Activated CD8-positive, alpha-beta memory T cell treated with anti-CD3 and anti-CD28 coated beads for 1 hour (primary cell): ENCODE data around the gene CIC.
A peak's percentile ranks its signal among the peaks of the same experiment; 100 is the strongest.

Experiments used
- DNase-seq, 2 donors: peaks; one replicate each; pipeline ENCODE4 v3.0.0-alpha.2; 2020; ENCODE audit warnings: low read depth in 1 of 2; ENCODE audit errors: extremely low read depth in 1 of 2

Gene CIC

GRCh38 chr19:42303101-42303464 is 34.0 kb downstream of the CIC start:
- no peak for DNase-seq

DNA sequence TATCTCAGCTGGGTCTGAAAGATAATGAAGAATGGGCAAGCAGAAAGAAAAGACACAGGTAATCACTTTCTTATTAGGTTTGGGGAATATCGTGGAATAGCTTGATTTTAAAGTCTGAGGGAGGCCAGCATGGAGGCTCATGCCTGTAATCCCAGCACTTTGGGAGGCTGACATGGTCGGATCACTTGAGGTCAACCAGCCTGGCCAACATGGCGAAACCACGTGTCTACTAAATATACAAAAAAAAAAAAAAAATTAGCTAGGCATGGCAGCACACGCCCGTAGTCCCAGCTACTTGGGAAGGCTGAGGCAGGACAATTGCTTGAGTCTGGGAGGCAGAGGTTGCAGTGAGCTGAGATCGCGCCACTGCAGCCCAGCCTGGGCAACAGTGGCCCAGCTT is 34.8 kb downstream of the CIC start:
- DNase-seq = no peak

DNA sequence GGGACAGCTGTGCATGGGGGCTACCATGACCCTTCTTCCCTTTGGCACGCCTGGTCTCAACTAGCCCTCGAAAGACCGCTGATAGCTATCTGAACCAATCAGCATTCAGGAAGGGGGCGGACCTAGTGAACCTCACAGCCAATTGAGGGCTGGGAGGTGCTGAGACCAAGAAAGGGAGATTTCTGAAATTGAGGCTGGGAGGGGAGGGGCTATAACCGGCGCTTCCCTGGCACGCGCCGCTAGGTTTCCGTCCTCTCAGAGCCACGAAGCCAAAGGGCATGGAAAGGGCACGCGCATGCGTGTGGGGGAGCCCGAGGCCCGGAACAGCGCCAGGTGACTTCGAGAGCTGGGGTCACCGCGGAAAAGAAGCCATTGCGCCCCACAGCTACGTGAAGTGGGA is 37.6 kb downstream of the CIC start:
- DNase-seq = no peak

- DNase-seq = no peak
Measured at GRCh38 chr19:42309686-42310085, 40.6 kb downstream of the CIC start.

- DNase-seq = no peak
Measured at GRCh38 chr19:42311657-42312056, 42.6 kb downstream of the CIC start.

DNA sequence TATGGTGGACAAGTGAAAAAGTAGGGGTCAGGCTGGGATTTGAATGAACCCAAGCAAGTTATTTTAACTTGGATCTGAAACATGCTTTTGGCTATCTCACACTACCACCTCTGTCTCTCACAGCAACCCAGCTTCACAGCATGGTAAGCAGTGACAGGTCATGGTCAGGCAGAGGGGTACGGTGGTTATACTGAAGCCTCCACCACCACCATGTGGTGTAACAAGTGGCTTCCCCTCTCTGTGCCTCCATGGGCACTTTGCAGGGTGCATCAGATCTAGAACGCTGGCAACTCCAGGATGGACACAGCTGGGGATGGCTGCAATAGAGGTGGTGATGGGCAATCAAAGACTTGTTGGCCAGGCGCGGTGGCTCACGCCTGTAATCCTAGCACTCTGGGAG is 43.3 kb downstream of the CIC start:
- no peak for DNase-seq

DNA sequence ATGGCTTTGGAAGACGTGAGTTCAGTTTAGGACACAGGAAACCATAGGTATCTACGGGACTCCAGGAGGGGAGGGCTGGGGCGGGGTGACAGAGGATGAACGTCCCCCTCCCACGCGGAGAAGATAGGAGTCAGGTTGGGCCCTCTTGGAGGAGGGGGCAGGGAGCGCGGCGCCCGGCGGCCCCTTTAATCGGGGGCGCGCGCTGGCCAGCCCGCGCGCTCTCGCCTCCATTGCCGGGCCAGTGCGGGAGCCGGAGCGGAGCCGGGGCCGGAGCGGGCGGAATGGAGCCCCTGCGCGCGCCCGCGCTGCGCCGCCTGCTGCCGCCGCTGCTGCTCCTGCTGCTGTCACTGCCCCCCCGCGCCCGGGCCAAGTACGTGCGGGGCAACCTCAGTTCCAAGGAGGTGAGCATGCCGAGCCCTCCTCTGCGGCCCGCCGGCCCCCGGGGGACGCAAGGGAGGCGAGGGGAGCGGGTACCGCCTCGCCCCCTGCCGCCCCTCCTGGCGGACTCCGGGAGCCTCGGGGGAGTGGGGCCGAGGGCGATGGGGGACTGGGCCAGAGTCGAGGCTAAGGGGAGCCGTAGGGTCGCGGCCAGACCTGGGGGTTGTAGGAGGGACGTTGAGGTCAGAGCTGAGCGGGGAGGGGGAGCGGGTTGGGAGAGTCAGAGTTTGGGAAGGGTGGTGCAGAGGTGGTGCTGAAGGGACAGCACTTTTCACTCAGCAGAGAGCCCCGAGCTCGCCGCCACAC is 44.2 kb downstream of the CIC start, which contains the start of gene TMEM145:
Gene TMEM145, plus strand, starts transcription at position 214 of the 744 bp plus-strand sequence. Its CDS starts 68 bp downstream, at position 282.
- no peak for DNase-seq

DNA sequence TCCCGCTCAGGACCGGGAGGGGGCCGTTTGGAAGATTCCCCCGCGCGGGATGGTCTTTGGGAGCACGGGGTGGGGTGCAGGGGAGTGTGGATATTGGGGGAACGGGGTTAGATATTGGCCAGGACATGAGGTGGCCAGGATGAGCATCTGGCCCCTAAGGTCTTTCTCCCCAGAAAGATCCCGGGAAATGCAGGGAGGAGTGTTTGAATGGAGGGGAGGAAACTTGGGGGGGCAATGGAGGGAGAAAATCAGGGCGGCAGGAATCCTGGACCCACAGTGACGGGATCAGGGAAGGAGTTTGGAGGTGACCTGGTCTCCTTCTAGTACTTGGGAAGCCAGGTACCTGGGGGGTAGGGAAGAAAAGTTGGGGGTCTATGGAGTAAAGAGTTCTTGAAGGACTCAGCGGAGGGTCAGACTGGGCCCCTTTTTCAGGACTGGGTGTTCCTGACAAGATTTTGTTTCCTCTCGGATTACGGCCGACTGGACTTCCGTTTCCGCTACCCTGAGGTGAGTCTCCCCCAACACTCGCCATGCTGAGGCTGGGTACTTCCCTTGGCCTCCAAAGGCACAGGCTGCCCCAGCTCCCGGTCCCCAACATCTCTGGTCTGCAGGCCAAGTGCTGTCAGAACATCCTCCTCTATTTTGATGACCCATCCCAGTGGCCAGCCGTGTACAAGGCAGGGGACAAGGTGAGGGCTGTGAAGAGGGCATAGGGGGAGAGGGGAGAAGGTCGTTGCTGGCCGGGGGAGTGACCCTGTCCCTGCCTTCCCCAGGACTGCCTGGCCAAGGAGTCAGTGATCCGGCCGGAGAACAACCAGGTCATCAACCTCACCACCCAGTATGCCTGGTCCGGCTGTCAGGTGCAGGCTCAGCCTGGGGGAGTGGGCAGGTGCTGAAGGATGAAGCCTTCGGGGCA is 45.0 kb downstream of the CIC start:
- DNase-seq = no peak

DNA sequence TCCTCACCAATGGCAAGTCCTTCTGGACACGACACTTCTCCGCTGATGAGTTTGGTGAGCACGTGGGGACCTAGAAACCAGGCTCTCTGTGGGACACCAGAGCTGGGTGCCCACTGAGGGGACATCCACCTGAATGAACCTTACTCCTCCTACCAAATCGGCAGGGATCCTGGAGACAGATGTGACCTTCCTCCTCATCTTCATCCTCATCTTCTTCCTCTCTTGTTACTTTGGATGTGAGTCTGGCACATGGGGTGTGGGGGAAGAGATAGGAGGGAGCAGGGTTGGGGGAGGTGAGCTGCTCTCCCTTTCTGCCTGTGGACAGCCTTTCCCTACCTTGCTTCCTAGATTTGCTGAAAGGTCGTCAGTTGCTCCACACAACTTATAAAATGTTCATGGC is 46.0 kb downstream of the CIC start:
- DNase-seq = no peak

DNA sequence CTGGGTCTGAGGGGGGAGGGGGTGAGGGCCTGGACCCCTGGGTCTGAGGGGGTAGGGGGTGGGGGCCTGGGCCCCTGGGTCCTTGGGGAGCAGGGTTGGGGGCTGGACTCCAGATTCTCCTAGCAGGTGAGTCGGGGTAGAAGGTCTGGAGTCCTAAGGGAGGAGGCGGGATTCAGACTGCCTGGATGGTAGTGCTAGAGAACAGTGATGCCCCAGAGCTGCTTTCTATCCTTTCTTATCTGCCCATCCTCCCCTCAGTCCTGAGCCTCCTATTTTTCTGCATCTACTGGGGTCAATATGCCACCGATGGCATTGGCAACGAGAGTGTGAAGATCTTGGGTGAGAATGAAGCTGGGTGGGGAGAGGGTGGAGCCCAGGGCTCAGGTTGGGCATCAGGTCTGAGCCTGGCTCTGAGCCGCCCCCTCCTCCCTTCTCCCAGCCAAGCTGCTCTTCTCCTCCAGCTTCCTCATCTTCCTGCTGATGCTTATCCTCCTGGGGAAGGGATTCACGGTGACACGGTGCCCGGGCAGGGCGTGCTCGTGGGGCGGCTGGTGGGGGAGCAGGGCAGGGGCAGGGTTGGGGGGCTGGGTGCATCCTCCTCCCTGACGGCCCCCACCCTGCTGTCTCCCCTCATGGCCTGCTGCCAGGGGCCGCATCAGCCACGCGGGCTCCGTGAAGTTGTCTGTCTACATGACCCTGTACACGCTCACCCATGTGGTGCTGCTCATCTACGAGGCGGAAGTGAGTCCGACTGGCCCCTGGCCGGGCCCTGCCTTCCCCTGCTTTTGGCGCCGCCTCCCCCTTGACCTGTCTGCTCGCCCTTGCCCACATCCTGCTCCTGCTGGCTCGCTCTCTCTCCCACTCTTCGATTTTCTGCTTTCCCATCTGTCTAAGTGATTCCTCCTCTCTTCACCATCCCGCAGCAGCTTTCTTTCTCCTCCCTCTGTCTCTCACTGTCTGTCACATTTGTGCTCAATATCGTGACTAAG is 47.5 kb downstream of the CIC start:
- DNase-seq = no peak

DNA sequence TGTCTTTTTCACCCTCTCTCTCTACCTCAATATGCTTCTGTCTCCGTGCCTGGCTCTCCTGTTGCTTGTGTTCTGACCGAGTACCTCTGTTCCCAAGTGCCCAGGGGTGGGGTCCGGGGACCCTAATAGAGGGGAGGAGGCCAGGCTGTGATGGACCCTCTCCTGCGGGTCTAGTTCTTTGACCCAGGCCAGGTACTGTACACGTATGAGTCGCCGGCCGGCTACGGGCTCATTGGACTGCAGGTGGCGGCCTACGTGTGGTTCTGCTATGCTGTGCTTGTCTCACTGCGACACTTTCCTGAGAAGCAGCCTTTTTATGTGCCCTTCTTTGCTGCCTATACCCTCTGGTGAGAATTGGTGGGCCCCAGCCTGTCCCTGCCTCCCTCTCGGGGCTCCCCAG is 48.5 kb downstream of the CIC start:
- DNase-seq = no peak

DNA sequence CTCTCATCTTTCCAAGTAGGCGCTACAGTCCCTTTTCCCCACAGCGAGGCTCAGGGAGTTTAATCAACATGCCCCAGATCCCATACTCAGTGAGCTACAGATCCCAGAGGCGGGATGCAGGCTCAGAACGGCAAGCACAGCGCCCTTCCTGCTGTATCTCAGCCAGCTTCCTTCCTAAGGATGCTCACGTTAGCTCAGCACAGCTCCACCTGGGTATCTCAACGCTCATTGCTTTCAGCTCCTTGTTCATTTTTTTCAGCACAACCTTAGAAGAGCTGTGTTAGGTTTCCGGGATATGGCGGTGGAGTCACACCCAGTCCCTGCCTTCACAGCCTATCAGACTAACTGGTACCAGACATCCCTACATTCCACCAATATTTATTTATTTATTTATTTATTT is 53.3 kb downstream of the CIC start:
- DNase-seq = no peak

GRCh38 chr19:42323473-42323851 is 54.4 kb downstream of the CIC start:
- DNase-seq = no peak

- no peak for DNase-seq
Measured at GRCh38 chr19:42323852-42324654, 55.0 kb downstream of the CIC start.

- no peak for DNase-seq
Measured at GRCh38 chr19:42324655-42325307, 55.7 kb downstream of the CIC start.

DNA sequence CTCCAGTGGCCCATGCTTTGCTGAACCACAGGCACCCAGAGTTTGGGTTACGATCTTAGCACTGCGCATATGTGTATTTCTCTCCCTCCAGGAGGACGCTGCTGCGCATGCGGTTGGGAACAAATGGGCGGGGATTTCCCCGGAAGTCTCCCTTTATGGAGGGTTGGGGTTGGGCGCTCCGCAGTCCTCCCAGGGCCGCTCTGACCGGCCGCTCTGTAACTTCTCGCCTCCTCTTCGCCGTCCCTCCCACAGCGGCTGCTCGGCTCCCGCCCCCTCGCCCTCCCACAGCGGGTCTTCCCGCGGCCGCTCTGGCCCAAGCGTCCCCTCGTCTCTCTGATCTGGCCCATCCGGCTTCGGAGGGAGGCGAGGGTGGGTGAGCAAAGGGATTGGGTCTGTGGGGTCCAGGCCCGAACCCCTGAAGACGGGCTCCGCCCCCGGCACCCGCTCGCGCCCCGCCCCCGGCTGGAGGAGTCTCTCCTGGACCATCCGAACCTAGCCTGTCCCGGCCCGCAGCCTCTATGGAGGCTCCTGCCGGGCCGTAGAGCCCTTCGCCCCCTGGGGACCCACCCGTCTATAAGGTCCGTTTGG is 56.4 kb downstream of the CIC start, which contains the start of gene MEGF8:
Gene MEGF8, plus strand, starts transcription at position 328 of the 588 bp plus-strand sequence. CDS start 609 bp downstream, outside the sequence.
- DNase-seq = peak; percentile 96 to 97

- DNase-seq = no peak
Measured at GRCh38 chr19:42325896-42326771, 57.1 kb downstream of the CIC start.

GRCh38 chr19:42326969-42327368 is 57.9 kb downstream of the CIC start:
- no peak for DNase-seq
